K562 (cell line): Measurements from ENCODE around the gene FKBP2. TPM values are rescaled to one million over a fixed set of nuclear protein-coding genes. Genes with fewer than 3 reads are reported as not detected.

Experiments used
- BRCA1 ChIP-seq, 2 experiments: fragments of 450-650 bp in 1 of 2; sonication (generic) in 1 of 2; formaldehyde crosslinking in 1 of 2; IDR thresholded peaks; 2 replicates each; pipeline versions ENCODE4 v1.5.0 to v1.6.1; 2017 to 2020; ENCODE audit warnings: mild to moderate bottlenecking in 1 of 2, missing genetic modification reagents in 1 of 2
- CCAR2 ChIP-seq: fragments of 200-400 bp; formaldehyde crosslinking; IDR thresholded peaks from 2 replicates; pipeline ENCODE4 v1.6.1; 2017; ENCODE audit warnings: mild to moderate bottlenecking, low read depth, low read length
- CXXC5 ChIP-seq: fragments of 250-450 bp; sonication (Bioruptor Pico); IDR thresholded peaks from 2 replicates; pipeline ENCODE4 v1.8.0; 2022; ENCODE audit warnings: inconsistent platforms, mild to moderate bottlenecking, moderate library complexity
- ELF2 ChIP-seq: fragments of 250-450 bp; sonication (Bioruptor Pico); IDR thresholded peaks from 2 replicates; pipeline ENCODE4 v1.5.0; 2021; ENCODE audit warnings: mild to moderate bottlenecking
- GABPB2 ChIP-seq: fragments of 250-450 bp; sonication (Bioruptor Pico); conservative IDR thresholded peaks from 2 replicates; pipeline ENCODE4 v1.5.1; 2021; ENCODE audit warnings: mild to moderate bottlenecking
- LCOR ChIP-seq: sonication (generic); formaldehyde crosslinking; IDR thresholded peaks from 2 replicates; pipeline ENCODE4 v1.8.0; 2022; ENCODE audit warnings: mild to moderate bottlenecking, missing genetic modification reagents
- MECOM ChIP-seq: fragments of 250-450 bp; sonication (Bioruptor Pico); IDR thresholded peaks from 2 replicates; pipeline ENCODE4 v1.8.0; 2022; ENCODE audit warnings: inconsistent platforms
- MEF2D ChIP-seq: conservative IDR thresholded peaks from 2 replicates; pipeline ENCODE4 v1.6.1; 2016; ENCODE audit warnings: low read depth, missing genetic modification characterization, missing compliant biosample characterization
- NR2C2 ChIP-seq, 2 experiments: fragments of 200-800 bp in 1 of 2; sonication (Bioruptor generic) in 1 of 2; sonication (generic) in 1 of 2; formaldehyde crosslinking in 1 of 2; IDR thresholded peaks; 2 replicates each; pipeline versions ENCODE4 v1.6.1 to v1.8.0; 2016 to 2022; ENCODE audit warnings: mild to moderate bottlenecking in 1 of 2, missing compliant biosample characterization in 1 of 2, missing genetic modification characterization in 1 of 2, missing genetic modification reagents in 1 of 2
- PATZ1 ChIP-seq: fragments of 250-450 bp; sonication (Bioruptor Pico); IDR thresholded peaks from 2 replicates; pipeline ENCODE4 v1.5.0; 2020; ENCODE audit warnings: mild to moderate bottlenecking, borderline replicate concordance
- PHB ChIP-seq: fragments of 250-450 bp; sonication (Bioruptor Pico); IDR thresholded peaks from 2 replicates; pipeline ENCODE4 v1.5.0; 2021
- SREBF2 ChIP-seq: sonication (generic); formaldehyde crosslinking; IDR thresholded peaks from 2 replicates; pipeline ENCODE4 v1.4.0; 2020; ENCODE audit warnings: mild to moderate bottlenecking, missing genetic modification reagents
- TFAM ChIP-seq: fragments of 250-450 bp; sonication (Bioruptor Pico); conservative IDR thresholded peaks from 2 replicates; pipeline ENCODE4 v1.5.0; 2021; ENCODE audit warnings: mild to moderate bottlenecking, moderate library complexity
- XRCC5 ChIP-seq: fragments of 200-400 bp; formaldehyde crosslinking; IDR thresholded peaks from 2 replicates; pipeline ENCODE4 v1.6.1; 2017; ENCODE audit warnings: low read depth, mild to moderate bottlenecking, low read length
- ZNF121 ChIP-seq: sonication (generic); formaldehyde crosslinking; conservative IDR thresholded peaks from 2 replicates; pipeline ENCODE4 v1.8.0; 2022; ENCODE audit warnings: missing genetic modification reagents
- ZNF253 ChIP-seq: fragments of 250-450 bp; sonication (Bioruptor Pico); conservative IDR thresholded peaks from 2 replicates; pipeline ENCODE4 v1.6.1; 2021; ENCODE audit warnings: mild to moderate bottlenecking
- ZNF311 ChIP-seq: fragments of 250-450 bp; sonication (Bioruptor Pico); IDR thresholded peaks from 2 replicates; pipeline ENCODE4 v1.4.0; 2020; ENCODE audit warnings: mild to moderate bottlenecking, moderate library complexity
- ZNF561 ChIP-seq: fragments of 450-650 bp; formaldehyde crosslinking; conservative IDR thresholded peaks from 2 replicates; pipeline ENCODE4 v1.4.0; 2020; ENCODE audit warnings: mild to moderate bottlenecking, moderate library complexity
- ZNF57 ChIP-seq: fragments of 450-650 bp; formaldehyde crosslinking; IDR thresholded peaks from 2 replicates; pipeline ENCODE4 v1.4.0; 2020; ENCODE audit warnings: mild to moderate bottlenecking, moderate library complexity
- ZNF609 ChIP-seq: sonication (generic); formaldehyde crosslinking; IDR thresholded peaks from 2 replicates; pipeline ENCODE4 v1.8.1; 2023; ENCODE audit warnings: missing genetic modification reagents, mild to moderate bottlenecking, borderline replicate concordance
- ZNF699 ChIP-seq: fragments of 250-450 bp; sonication (Bioruptor Pico); IDR thresholded peaks from 2 replicates; pipeline ENCODE4 v1.8.0; 2021; ENCODE audit warnings: mild to moderate bottlenecking, moderate library complexity; ENCODE audit not compliant: insufficient replicate concordance
- ZNF77 ChIP-seq: fragments of 250-450 bp; sonication (Bioruptor Pico); IDR thresholded peaks from 2 replicates; pipeline ENCODE4 v1.5.0; 2020
- ZNF780A ChIP-seq: fragments of 250-450 bp; sonication (Bioruptor Pico); IDR thresholded peaks from 2 replicates; pipeline ENCODE4 v1.5.0; 2021; ENCODE audit warnings: mild to moderate bottlenecking
- polyA plus RNA-seq, 8 experiments: library from polyadenylated mRNA; depleted of rRNA in 4 of 8; stranded (reverse) in 5 of 8; unstranded in 3 of 8; fragments of >200 nt; fragmentation: Nextera tagmentation in 2 of 8; fragmentation: Illumina TruSeq in 1 of 8; extraction: Ambion mirVana in 2 of 8; extraction: Trizol in 1 of 8; gene quantifications; 2 replicates each; pipeline versions ENCODE4 v1.2.1 to v1.2.3, GENCODE V29; 2011 to 2014; ENCODE audit warnings: inconsistent platforms in 1 of 8, missing spikeins in 1 of 8
- total RNA-seq, 7 experiments: library from RNA; depleted of rRNA in 6 of 7; stranded (reverse); fragments of >200 nt in 6 of 7; fragmentation: Illumina TruSeq in 2 of 7; extraction: Trizol in 2 of 7; gene quantifications; 2 replicates each; pipeline versions ENCODE4 v1.2.1 to v1.2.3, GENCODE V29; 2011 to 2021; ENCODE audit warnings: low replicate concordance in 1 of 7

FKBP2 gene
- total and polyA plus RNA-seq, 9 of the 15 experiments (the other 6 are each of a cell fraction or from before 2014, with no cell fraction given) = 3.5 to 151 (median 58.1) TPM

- no peak for TF ChIP-seq PATZ1 (CRISPR knock-in tag)
- TF ChIP-seq NR2C2 (CRISPR knock-in tag; IDR thresholded peaks at IDR 0.05) = peak; percentile 99
- TF ChIP-seq NR2C2 (tag; IDR thresholded peaks at IDR 0.05) = peak; percentile 99
- no peak for TF ChIP-seq ZNF609
- no peak for TF ChIP-seq ZNF699 (CRISPR knock-in tag)
- TF ChIP-seq XRCC5 = peak; percentile 76; the same call in 1 of the 2 replicates
- no peak for TF ChIP-seq ZNF253 (CRISPR knock-in tag)
- TF ChIP-seq MEF2D (tag) = no peak
- 0 out of 2 replicates have a peak, but pooled peaks have one; percentile 15 for TF ChIP-seq GABPB2
- TF ChIP-seq ELF2 = peak; percentile 100
- TF ChIP-seq PHB (CRISPR knock-in tag) = peak; percentile 78
- TF ChIP-seq CXXC5 (CRISPR knock-in tag) = peak; percentile 98
- no peak for TF ChIP-seq TFAM (CRISPR knock-in tag)
- TF ChIP-seq ZNF780A = no peak
- TF ChIP-seq ZNF57 (CRISPR knock-in tag) = no peak
- TF ChIP-seq ZNF77 (CRISPR knock-in tag) = peak; percentile 10; the same call in 1 of the 2 replicates
- TF ChIP-seq SREBF2 = no peak
- TF ChIP-seq BRCA1 (IDR thresholded peaks at IDR 0.05) = no peak
- no peak for TF ChIP-seq BRCA1 (CRISPR knock-in tag; IDR thresholded peaks at IDR 0.05)
- no peak for TF ChIP-seq MECOM (CRISPR knock-in tag)
- TF ChIP-seq ZNF561 (CRISPR knock-in tag) = peak; percentile 76; the same call in 1 of the 2 replicates
- TF ChIP-seq ZNF121 (CRISPR knock-in tag) = no peak
- TF ChIP-seq LCOR (CRISPR knock-in tag) = peak; percentile 94
- TF ChIP-seq ZNF311 (CRISPR knock-in tag) = no peak
- TF ChIP-seq CCAR2 = no peak
These were observed 28.8 kb downstream of the FKBP2 start (continued) for GRCh38 chr11:64269540-64270220.
